CD4-positive, alpha-beta T cell treated with Interleukin-15 for 4 hours (primary cell): Measurements from ENCODE around the gene PARD3.

Source experiments
- DNase-seq: peaks from one replicate; pipeline ENCODE4 v3.0.0-alpha.2; 2020; ENCODE audit warnings: low spot score

The PARD3 gene

GRCh38 chr10:34343764-34344163, 471.3 kb downstream of the PARD3 start:
- no peak for DNase-seq

- no peak for DNase-seq
These were observed 473.6 kb downstream of the PARD3 start for GRCh38 chr10:34341473-34341872.

GRCh38 chr10:34340934-34341333, 474.2 kb downstream of the PARD3 start:
- no peak for DNase-seq

- DNase-seq: no peak
These were observed 475.1 kb downstream of the PARD3 start for GRCh38 chr10:34339816-34340553.

- no peak for DNase-seq
These were observed 477.2 kb downstream of the PARD3 start for GRCh38 chr10:34337917-34338316.

GRCh38 chr10:34335960-34336690, 479.0 kb downstream of the PARD3 start:
- DNase-seq: no peak

- no peak for DNase-seq
These were observed 480.2 kb downstream of the PARD3 start for GRCh38 chr10:34334908-34335307.

- no peak for DNase-seq
These were observed 481.6 kb downstream of the PARD3 start for GRCh38 chr10:34333513-34333912.

GRCh38 chr10:34327184-34327583, 487.9 kb downstream of the PARD3 start:
- DNase-seq: no peak

- DNase-seq: no peak
These were observed 491.9 kb downstream of the PARD3 start for GRCh38 chr10:34323192-34323591.

GRCh38 chr10:34320265-34320664, 494.8 kb downstream of the PARD3 start:
- DNase-seq: no peak

GRCh38 chr10:34319197-34319846, 495.8 kb downstream of the PARD3 start:
- DNase-seq: no peak

- no peak for DNase-seq
These were observed 498.9 kb downstream of the PARD3 start for GRCh38 chr10:34316154-34316553.

GRCh38 chr10:34314457-34314856, 500.6 kb downstream of the PARD3 start:
- no peak for DNase-seq

GRCh38 chr10:34313888-34314287, 501.2 kb downstream of the PARD3 start:
- no peak for DNase-seq

GRCh38 chr10:34313353-34313752, 501.7 kb downstream of the PARD3 start:
- DNase-seq: no peak

- DNase-seq: no peak
These were observed 503.4 kb downstream of the PARD3 start for GRCh38 chr10:34311679-34312078.

GRCh38 chr10:34310234-34310633, 504.9 kb downstream of the PARD3 start:
- DNase-seq: no peak

GRCh38 chr10:34305189-34305588, 509.9 kb downstream of the PARD3 start:
- DNase-seq: no peak

- DNase-seq: no peak
These were observed 512.1 kb downstream of the PARD3 start for GRCh38 chr10:34303022-34303421.

- no peak for DNase-seq
These were observed 515.9 kb downstream of the PARD3 start for GRCh38 chr10:34299105-34299611.

GRCh38 chr10:34298346-34298818, 516.7 kb downstream of the PARD3 start:
- DNase-seq: no peak
